ENCODE data around the gene POLR1A.
"Not testable (repeated sequence)": the region's sequence is repeated elsewhere in the genome, so short reads cannot be mapped to it uniquely, and the experiment has no call there.

POLR1A gene

GRCh38 chr2:85995648-85996529 is 109.8 kb downstream of the POLR1A start:
- no peak for DNase-seq

DNA sequence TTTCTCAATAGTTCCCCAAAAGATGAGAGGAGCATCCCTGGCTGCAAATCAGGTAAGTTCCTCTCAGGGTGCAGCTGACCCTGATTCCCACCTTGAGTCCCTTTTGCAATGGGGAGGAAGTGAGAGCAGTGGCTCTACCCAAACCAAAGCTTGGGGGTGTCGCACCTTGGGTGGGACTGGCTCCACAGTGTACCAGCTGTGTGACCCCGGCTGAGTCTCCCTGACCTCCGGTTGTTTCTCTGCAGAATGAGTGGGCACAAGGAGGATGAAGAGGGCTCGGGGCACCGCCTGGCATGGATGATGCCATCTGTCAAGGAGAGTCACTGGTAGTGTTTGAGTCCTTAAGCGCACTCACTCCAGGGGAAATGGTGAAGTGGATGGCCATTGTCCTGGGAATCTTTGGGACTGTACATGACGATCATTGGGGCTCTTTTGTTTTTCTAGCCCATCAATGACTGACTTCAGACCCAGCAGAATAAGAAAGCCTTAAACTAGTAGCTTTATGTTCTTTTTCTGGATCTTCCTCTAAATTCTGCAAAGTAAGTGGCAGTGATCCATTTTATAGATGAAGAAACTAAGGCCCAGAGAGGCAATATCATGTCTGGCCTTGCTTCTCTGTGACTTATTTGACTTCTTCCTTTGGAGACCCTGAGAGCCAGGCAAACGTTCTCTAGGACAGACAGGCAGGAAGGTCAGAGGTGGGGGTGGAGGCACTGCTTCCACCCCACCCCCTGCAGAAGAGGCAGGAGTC is 110.6 kb downstream of the POLR1A start:
- no peak for DNase-seq

DNA sequence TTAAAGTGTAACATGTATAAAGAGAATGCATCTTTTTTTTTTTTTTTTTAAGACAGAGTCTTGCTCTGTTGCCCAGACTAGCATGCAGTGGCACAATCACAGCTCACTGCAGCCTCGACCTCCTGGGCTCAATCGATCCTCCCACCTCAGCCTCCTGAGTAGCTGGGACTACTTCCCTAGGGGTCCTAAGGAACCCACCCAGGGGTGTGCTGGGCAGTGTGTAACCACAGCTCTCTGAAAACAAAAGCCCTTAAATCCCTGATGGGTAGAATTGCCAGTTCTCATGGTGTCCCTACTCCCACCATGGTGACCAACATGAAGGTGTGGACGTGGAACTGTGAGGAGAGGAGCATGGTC is 111.3 kb downstream of the POLR1A start:
- DNase-seq: no peak

DNA sequence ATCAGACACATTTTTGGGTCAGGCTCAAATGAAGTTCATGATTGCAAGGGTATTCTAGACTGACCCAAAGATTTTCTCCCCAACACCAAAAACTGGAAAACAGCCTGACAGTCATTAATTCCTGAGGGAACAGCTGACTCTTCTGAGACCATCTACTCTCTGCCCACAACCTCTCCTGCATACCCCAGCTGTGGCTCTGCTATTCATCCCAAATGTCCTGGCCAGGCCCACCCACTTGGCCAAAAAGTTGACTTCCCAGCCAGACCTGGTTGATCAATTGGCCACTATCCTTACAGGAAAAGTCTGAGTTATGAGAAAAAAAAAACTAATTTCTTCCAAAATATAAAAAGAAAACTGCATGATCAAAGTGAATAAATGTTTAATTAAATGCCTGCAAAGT is 113.1 kb downstream of the POLR1A start:
- no peak for DNase-seq

DNA sequence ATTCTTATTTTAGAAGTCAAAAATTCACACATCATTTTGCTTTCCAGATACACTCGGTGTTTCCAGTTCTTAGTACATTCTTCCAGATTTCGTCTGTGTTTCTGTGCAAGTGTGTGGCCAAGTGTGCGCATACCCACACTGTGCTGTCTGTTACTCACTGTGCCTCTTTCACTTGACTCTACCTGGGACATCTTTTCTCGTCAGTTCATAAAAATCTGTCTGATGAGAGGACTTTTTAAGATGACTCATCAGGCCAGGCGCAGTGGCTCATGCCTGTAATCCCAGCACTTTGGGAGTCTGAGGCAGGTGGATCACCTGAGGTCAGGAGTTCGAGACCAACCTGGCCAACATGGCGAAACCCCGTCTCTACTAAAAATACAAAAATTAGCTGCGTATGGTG is 113.6 kb downstream of the POLR1A start:
- DNase-seq: not testable (repeated sequence)

DNA sequence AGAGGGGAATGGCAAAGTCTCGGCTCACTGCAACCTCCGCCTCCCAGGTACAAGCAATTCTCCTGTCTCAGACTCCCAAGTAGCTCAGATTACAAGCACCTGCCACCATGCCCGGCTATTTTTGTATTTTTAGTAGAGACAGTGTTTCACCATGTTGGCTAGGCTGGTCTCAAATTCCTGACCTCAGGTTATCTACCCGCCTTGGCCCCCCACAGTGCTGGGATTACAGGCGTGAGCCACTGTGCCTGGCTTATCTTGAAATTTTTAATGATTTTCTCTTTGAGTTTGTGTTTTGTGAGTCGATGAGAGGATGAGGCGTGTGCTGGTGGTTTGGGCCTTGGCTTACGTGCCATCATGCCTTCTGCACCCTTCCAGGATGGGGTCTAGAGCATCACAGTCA is 115.6 kb downstream of the POLR1A start:
- no peak for DNase-seq

GRCh38 chr2:85989288-85989865 is 116.3 kb downstream of the POLR1A start:
- DNase-seq: no peak

- no peak for DNase-seq
Measured at GRCh38 chr2:85988914-85989270, 116.8 kb downstream of the POLR1A start.

DNA sequence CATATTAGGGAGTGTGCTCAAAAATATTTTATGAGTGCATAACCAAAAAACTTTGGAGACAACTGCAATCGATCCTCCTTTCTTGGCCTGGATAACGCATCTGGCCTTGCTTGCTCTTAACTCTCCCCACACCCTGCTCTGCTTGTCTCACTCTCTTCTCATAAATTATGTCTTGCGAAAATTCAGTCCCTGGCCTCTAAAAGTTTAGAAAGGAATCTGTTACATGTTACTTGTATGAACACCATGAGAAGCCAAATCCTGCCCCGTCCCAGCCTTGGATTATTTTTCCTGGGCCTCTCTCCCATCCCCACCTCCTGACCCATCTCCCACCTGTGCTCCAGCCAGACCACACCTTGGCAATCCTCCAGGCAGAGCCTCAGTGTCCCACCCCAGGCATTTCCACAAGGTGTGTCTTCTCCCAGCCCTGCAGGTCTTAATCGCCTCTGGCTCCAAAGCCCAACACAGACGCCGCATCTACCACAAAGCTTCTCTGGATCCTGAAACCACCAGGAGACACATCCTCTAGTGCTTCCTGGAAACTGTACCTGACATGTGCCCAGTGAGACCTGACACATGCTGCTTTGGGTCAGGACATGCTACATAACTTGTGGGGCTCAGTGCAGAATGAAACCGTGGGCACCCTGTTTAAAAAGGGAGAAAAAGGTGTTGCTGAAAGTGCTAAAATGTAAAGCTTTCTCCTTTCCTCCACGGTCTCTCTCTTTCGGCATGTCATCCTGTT is 117.3 kb downstream of the POLR1A start:
- DNase-seq: no peak

GRCh38 chr2:85987266-85988174 is 118.2 kb downstream of the POLR1A start:
- no peak for DNase-seq

DNA sequence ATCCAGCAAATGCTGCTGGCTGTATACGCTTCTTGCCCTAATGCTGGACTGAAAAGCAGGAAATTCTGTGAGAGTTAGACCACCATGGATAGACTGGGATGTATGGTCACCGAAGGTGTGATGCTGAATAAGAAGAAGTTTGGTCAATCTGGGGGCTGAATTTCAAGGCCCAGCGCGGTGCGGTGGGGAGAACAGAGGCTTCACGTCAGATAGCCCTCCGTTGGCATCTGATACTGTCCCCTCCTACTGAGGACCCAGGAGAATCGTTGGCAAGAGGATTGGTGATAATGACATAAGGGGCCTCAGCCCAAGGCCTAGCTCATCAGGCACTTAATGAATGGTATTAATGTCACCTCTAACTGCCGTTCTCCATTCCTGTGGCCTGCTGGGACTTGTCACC is 119.6 kb downstream of the POLR1A start:
- DNase-seq: no peak

GRCh38 chr2:85984788-85985187 is 120.9 kb downstream of the POLR1A start:
- DNase-seq: no peak

DNA sequence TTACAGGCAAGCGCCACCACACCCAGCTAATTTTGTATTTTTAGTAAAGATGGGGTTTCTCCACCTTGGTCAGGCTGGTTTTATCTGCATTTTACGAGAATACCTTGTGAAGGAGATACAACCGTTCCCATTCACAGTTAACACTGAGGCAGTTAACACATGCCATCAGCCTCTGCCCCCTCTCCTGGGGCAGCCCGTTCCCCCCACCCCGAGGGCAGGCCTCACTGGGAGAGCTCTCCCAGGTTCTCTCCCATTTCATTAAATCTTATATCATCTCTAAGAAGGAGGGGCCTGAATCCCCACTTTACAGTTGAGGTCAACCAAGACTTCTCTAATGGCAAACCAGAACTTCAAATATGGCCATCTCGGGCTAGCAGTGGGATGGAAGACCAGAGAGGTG is 121.9 kb downstream of the POLR1A start:
- no peak for DNase-seq

GRCh38 chr2:85981579-85982247 is 124.0 kb downstream of the POLR1A start:
- no peak for DNase-seq

- DNase-seq: no peak
Measured at GRCh38 chr2:85978883-85979780, 126.6 kb downstream of the POLR1A start.

DNA sequence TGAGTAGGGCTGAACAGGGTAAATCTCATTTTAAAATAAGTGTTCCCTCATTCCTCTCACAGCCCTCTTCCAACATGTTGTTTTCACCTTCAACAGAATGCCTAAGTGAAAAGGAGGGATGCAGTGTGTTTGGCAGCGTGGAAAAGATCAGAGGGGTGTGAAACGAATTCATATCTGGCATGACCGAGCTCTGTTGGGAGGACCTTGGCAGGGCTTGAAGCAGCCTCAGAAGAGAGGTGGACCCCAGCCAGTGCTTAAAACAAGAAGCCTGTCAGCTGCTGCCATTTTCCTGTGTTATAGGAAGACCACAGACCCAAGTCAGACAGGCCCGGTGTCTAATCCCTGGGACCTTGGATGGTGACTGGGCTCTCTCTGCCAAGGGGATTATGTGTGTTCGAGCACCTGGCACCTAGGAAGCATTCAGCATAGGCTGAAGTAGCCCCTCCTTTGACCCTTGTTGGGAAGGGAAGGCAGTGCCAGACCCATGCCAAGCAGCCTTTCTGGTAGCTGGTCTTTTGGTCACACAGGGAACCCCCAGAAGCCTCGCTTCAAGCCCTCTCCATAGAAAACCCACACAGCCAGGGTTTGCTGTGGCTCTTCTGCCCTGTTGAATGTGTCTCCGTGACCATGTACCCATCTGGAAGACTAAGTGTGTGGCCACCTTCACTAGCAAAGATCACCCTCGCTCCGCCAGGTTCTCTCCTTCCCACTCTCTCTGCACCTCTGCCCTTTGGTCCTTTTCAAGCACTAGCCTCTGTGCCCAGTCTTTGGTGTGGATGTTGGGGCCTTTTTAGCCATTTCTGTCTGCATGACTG is 129.4 kb downstream of the POLR1A start:
- no peak for DNase-seq

DNA sequence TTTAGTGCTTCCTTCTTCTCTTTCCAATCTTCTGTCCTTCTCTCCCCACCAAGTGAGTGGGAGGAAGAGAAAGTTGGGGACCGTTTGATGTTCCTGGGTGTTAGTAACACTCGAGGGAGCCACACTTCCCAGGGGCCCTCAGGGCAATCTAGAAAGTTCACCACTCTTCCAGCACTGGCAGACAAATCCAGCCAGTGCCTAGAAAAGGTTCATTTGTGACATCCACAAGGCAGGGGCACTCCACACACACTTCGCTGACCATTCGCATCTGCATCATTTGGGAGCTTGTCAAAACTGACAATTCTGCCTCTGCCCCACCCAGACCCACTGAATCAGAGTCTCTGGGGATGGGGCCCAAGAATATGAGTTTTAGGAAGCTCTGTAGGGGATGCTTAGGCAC is 130.1 kb downstream of the POLR1A start:
- no peak for DNase-seq

DNA sequence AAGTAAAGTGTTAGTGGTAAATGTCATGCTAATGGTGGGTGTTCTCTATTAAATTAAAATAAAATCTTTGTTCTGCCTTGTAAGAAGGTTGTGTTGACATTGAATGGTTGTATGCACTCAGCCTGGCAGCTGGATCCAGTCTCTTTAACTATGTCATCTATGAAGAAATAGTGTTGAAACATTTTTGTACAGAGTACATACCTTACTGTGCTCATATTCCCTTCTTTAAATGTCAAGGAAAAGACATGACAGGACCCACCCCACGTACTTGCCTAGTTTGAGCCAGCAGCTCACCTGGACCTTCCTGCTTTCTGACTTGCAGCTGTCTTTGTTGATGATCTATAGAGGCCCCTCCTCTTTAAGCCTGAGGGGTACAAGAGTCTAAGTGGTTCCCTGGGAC is 131.3 kb downstream of the POLR1A start:
- DNase-seq: no peak

GRCh38 chr2:85972355-85972754 is 133.3 kb downstream of the POLR1A start:
- DNase-seq: no peak

GRCh38 chr2:85971366-85971765 is 134.3 kb downstream of the POLR1A start:
- no peak for DNase-seq

Measured in activated naive CD4-positive, alpha-beta T cell treated with Interleukin-2 at 50 U/mL for 16 hours (primary cell).